ENCODE measurements around the gene MMP14. TPM values are rescaled to one million over a fixed set of nuclear protein-coding genes. Genes with fewer than 3 reads are reported as not detected.

Gene MMP14
- total and polyA plus RNA-seq, 9 of the 15 experiments (the other 6 are each of a cell fraction or from before 2014, with no cell fraction given): 0.36 to 5.8 (median 1.3) TPM; not detected in 2

- TF ChIP-seq ZNF277 (CRISPR knock-in tag; IDR thresholded peaks at IDR 0.05; ENCODE audit: borderline replicate concordance) (no peak), NFE2 (IDR thresholded peaks at IDR 0.05; ENCODE audit: low read depth) (no peak), BDP1 (IDR thresholded peaks at IDR 0.05; ENCODE audit: insufficient read depth, insufficient read length) (no peak), MTA2 (IDR thresholded peaks at IDR 0.05; ENCODE audit: low read depth) (no peak), BCL6 (CRISPR knock-in tag; IDR thresholded peaks at IDR 0.05) (no peak), PKNOX1 (IDR thresholded peaks at IDR 0.05) (peak; percentile 35; the same call in 1 of the 2 replicates), ELF4 (CRISPR knock-in tag; IDR thresholded peaks at IDR 0.05) (0 out of 2 replicates have a peak, but pooled peaks have one; percentile 54), GTF3C2 (IDR thresholded peaks at IDR 0.05; ENCODE audit: borderline replicate concordance, extremely low read depth, insufficient read length) (no peak), SMAD2 (IDR thresholded peaks at IDR 0.05; ENCODE audit: low read depth, low read length) (no peak), SRSF1 (IDR thresholded peaks at IDR 0.05; ENCODE audit: low read depth, low read length) (no peak), ARID1B (IDR thresholded peaks at IDR 0.05) (0 out of 2 replicates have a peak, but pooled peaks have one; percentile 14), NONO (IDR thresholded peaks at IDR 0.05; ENCODE audit: low read depth in 2 of 2, low read length in 1 of 2) (no peak; a peak in 1 of 4 replicates), PCBP1 (IDR thresholded peaks at IDR 0.05; ENCODE audit: low read depth, low read length, poor library complexity, severe bottlenecking) (no peak), ZNF253 (CRISPR knock-in tag; conservative IDR thresholded peaks at IDR 0.05) (no peak), SMARCE1 (IDR thresholded peaks at IDR 0.05) (peak; percentile 51; the same call in 1 of the 2 replicates), MAZ (CRISPR knock-in tag; conservative IDR thresholded peaks at IDR 0.05 in 1 of 2, IDR thresholded peaks at IDR 0.05 in 1 of 2) (0 out of 4 replicates have a peak, but pooled peaks of 1 of the 2 experiments have one; percentile 54), SREBF2 (CRISPR knock-in tag; IDR thresholded peaks at IDR 0.05) (no peak), ATF7 (IDR thresholded peaks at IDR 0.05) (peak; percentile 45; the same call in 1 of the 2 replicates), ZNF124 (CRISPR knock-in tag; IDR thresholded peaks at IDR 0.05) (no peak), KDM4B (IDR thresholded peaks at IDR 0.05; ENCODE audit: borderline replicate concordance in 2 of 2, low read depth in 1 of 2) (no peak)
- TF ChIP-seq, protein P1, sequence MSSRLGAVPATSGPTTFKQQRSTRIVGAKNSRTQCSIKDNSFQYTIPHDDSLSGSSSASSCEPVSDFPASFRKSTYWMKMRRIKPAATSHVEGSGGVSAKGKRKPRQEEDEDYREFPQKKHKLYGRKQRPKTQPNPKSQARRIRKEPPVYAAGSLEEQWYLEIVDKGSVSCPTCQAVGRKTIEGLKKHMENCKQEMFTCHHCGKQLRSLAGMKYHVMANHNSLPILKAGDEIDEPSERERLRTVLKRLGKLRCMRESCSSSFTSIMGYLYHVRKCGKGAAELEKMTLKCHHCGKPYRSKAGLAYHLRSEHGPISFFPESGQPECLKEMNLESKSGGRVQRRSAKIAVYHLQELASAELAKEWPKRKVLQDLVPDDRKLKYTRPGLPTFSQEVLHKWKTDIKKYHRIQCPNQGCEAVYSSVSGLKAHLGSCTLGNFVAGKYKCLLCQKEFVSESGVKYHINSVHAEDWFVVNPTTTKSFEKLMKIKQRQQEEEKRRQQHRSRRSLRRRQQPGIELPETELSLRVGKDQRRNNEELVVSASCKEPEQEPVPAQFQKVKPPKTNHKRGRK (tag; IDR thresholded peaks at IDR 0.05): no peak
Measured at GRCh38 chr14:22829661-22830442, 6.5 kb upstream of the MMP14 start, which contains the start of gene MRPL52 (continued).

Data from K562 (cell line).